HG03103 (cell line): Measurements from ENCODE around the gene MRPL1.

Experiments
- ATAC-seq: cut with Tn5 transposase; IDR thresholded peaks from one replicate; pipeline ENCODE4 v1.9.1; 2021; ENCODE audit warnings: low read depth; ENCODE audit not compliant: unreplicated experiment

Gene MRPL1

GRCh38 chr4:77862478-77863216, at the start of gene MRPL1:
TSS of gene MRPL1 (plus strand) at chr4:77862830. CDS start at chr4:77862849, 19 bp downstream.
- peak; percentile 77 for ATAC-seq

- no peak for ATAC-seq
Measured at GRCh38 chr4:77815636-77816035, 47.0 kb upstream of the MRPL1 start.

- ATAC-seq, result no peak
Measured at GRCh38 chr4:77816546-77816945, 46.1 kb upstream of the MRPL1 start.

- ATAC-seq, result no peak
Measured at GRCh38 chr4:77817304-77818072, 45.1 kb upstream of the MRPL1 start.

- no peak for ATAC-seq
Measured at GRCh38 chr4:77818073-77818601, 44.5 kb upstream of the MRPL1 start.

- peak; percentile 27 for ATAC-seq
Measured at GRCh38 chr4:77818602-77819403, 43.8 kb upstream of the MRPL1 start, which contains the start of gene CNOT6L. TSS of gene CNOT6L (minus strand) at chr4:77819368. CDS start at chr4:77819308, 60 bp downstream.

GRCh38 chr4:77819404-77819842, 43.2 kb upstream of the MRPL1 start:
- ATAC-seq, result peak; percentile 8

- peak; percentile 76 for ATAC-seq
Measured at GRCh38 chr4:77819843-77820648, 42.6 kb upstream of the MRPL1 start.

- no peak for ATAC-seq
Measured at GRCh38 chr4:77820649-77821561, 41.7 kb upstream of the MRPL1 start.

GRCh38 chr4:77821775-77822174, 40.9 kb upstream of the MRPL1 start:
- ATAC-seq, result no peak

GRCh38 chr4:77826275-77826674, 36.4 kb upstream of the MRPL1 start:
- no peak for ATAC-seq

GRCh38 chr4:77827343-77827742, 35.3 kb upstream of the MRPL1 start:
- ATAC-seq, result peak; percentile 66

- ATAC-seq, result no peak
Measured at GRCh38 chr4:77833126-77833724, 29.4 kb upstream of the MRPL1 start.

GRCh38 chr4:77834403-77834802, 28.2 kb upstream of the MRPL1 start:
- no peak for ATAC-seq

GRCh38 chr4:77843628-77844027, 19.0 kb upstream of the MRPL1 start:
- no peak for ATAC-seq

GRCh38 chr4:77844363-77844762, 18.3 kb upstream of the MRPL1 start:
- ATAC-seq, result no peak

GRCh38 chr4:77845400-77845799, 17.2 kb upstream of the MRPL1 start:
- ATAC-seq, result no peak

- ATAC-seq, result no peak
Measured at GRCh38 chr4:77845929-77846328, 16.7 kb upstream of the MRPL1 start.
